CD1c-positive myeloid dendritic cell (primary cell): Measurements from ENCODE around the gene CBR1.
"Not testable (repeated sequence)": the region's sequence is repeated elsewhere in the genome, so short reads cannot be mapped to it uniquely, and the experiment has no call there.

Experiments
- DNase-seq: peaks from one replicate; pipeline ENCODE4 v3.0.0-alpha.2; 2016; ENCODE audit errors: extremely low spot score

The CBR1 gene

GRCh38 chr21:36048357-36048756, 21.5 kb upstream of the CBR1 start:
- no peak for DNase-seq

DNA sequence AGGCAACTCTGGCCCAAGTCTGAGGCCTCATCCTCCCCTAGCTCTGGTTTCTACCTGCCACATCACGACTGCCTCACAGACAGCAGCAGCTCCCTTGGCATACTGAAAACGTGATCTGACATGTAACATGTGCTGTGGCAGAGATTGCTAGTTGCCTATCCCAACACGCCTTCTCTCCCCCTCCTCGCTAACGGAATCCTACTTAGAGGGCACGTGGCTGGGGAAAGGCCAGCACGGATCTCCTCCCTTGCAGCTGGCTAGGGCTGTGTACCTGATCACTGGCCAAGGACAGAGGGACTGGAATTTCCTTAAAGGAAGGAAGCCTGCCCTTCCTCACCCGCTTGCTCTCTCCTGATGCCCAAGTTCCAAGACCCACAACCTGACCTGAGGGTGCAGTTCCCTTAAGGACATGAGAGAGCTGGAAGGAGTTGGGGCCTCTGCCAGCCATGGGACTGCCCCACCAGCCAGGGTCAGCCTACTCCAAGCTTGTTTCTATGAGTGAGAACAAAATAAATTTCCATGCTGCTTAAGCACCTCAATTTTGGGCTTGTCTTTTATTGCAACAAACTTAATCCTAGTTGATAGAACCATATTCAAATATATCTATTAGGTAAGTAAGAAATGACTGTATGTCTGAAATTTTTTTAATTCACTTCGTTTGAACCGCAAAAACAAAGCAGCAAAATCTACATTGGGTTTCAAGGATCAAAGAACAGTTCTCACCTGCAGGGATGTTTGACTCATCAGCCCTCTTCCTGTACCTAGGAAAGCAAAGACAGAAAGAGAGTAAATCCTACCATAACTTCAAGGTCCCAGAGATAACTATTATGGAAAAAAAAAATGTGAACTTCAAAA, 16.7 kb upstream of the CBR1 start:
- DNase-seq: no peak

DNA sequence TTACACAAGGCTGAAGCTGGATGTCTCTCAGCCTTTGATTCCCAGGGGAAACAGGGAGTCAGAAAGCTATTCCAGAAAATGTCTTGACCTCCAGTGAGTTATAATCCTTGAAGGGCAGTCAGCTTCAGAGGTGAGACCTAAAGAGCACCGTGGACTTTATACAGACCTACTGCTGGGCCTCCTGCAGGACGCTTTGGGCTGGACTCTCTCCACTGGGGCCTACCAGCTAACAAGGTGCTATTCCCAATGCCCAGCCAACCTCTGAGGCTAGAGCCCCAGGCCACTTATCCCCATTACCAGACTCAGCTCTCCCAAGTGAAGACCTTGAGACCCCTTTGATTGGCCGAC, 16.1 kb upstream of the CBR1 start:
- no peak for DNase-seq

DNA sequence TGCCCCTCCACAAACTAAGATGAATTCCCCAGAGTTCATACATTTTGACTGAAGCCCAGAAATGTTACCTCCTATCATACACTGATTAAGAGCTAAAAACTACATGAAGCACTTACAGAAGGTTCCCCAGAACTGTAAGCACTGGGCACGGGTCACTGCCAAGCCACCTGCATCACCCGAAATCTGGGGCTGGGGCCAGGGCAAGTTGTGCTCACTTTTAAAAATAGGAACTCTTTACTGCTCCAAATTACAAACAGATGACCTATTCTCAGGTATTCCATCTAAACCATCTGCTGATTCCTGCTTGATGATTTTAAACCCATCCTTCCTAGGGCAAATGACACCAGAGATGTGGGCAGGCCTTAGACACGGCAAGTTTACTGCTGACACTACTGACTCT, 14.3 kb upstream of the CBR1 start:
- no peak for DNase-seq

- DNase-seq: peak; percentile 55
Measured at GRCh38 chr21:36059823-36060158, 10.0 kb upstream of the CBR1 start.

DNA sequence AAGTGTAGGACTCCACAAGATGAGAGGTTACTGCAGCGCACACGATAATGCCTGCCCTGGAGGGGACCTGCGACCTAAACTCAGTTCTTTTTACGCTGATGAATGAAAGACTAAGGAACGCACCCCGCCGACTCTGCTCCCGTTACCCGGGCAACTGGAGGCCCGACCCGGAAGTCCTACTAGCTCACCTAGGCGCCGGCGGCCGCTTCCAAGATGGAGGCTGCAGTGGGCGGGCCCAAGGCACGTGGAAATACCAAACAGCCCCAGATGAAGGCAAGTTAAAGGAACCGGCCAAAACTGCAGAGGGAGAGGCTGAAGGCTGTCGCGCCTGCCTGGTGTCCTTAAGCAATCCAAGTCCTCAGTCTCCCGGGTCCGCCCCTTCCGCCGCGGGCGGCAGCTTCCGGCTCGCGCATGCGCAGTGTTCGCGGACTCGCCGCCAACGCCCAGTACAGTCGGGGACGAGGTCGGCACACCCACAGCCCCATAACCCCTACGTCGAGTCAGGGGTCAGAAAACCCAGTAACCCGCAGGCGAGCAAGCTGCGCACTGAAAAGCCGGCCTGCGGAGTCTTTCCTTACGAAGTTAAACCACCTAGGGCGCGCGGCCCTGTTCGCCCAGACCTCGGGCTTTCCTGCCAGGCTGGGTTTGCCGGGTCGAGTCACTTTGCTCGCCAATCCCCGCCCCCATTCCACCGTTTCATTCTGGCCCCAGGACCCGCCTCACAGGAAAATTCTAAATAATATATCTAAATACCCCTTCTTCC, 9.5 kb upstream of the CBR1 start, which contains the start of gene SETD4:
Gene SETD4 (minus strand): TSS at position 368 of the 763 bp plus-strand sequence. CDS start 1,638 bp downstream, outside the sequence.
- DNase-seq: peak; percentile 95

DNA sequence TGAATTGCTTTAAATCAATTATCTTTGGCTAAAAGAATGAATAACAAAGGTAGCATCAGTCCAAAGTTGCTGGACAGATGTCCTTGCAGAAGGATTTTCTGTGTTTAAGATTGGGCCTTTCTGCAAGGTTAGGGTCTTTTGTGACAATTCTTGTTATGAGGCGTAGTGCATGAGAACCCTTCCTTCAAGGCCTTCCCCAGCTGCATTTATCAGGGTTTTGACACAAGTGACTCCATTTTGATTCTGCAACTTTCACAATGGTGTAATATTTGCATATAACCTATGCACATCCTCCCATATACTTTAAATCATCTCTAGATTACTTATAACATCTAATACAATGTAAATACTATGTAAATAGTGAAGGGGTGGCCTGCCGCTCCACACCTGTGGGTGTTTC, 8.4 kb upstream of the CBR1 start:
- DNase-seq: no peak

DNA sequence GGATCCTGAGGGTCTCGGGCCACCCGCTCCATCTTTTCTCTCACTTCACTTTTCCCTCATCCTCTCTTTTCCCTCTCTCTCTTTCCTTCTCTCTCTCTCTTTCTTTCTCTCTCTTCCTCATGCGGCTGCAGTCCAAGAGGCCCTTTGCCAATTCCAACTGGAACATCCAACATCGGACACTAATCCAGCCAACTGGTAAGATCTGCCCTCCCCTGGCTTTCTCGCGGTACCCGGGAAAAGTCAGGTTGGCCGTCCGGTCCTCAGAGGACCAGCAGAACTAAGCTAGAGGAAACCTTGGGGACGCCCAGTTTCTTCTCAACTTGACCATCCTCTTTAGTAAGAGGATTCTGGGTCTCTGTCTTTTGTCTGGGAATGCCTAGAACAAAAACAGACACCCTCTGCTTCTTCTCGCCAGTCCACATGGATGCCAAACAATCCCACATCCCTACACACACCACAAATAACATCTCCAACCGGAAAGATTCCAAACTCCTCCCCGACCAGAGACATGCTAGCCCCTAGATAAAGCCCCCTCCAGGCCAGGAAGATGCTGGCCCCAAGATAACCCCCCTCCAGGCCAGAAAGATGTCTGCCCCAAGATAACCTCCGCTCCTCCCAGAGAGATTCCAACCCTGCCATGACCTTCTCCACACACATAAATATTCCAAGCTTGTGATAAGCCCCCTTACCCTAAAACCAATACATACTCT, 6.3 kb upstream of the CBR1 start:
- DNase-seq: no peak

DNA sequence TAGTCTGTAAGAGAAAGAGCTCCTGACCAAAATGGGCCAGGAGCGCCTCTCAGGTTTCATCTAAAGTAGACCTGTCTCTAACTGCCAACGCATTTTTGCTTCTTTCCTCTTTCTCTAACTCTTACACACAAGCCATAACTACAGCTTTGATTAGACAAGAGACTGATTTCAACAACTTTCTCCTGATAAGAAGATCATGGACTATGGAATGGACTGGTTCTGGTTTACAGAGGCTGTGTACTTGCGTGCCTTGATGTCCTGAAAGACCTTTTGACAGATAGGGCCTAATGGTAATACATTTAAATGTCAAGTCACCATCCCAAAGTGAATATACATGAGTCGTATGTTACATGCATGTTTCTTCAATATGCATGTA, 5.8 kb upstream of the CBR1 start:
- DNase-seq: no peak

DNA sequence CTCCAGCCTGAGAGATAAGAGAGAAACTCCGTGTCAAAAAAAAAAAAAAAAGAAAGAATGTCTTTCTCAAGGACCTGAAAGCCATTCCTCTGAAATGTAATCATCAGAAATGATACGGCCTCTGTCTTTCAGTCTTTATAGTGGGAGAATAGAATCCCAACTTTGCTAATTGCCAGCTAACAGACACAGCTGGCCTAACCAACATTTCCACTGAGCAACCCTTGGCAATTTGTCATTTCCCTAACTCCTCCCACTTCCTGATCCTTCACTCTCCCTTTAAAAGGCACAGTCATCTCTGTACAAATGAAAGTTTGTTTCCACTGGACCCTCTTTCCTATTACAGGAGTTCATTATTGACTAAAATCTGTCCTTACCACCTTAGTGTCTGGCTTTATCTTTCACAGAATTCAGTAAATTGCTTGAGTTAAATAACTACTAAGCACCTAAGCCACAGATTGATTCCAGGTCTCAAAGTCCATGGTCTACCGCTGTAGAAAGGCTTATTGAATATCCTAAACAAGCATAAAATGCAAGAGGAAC, 4.3 kb upstream of the CBR1 start:
- peak; percentile 44 for DNase-seq

- DNase-seq: no peak
Measured at GRCh38 chr21:36068748-36069398, 951 bp upstream of the CBR1 start.

- no peak for DNase-seq
Measured at GRCh38 chr21:36070999-36071398, 1.2 kb downstream of the CBR1 start.

DNA sequence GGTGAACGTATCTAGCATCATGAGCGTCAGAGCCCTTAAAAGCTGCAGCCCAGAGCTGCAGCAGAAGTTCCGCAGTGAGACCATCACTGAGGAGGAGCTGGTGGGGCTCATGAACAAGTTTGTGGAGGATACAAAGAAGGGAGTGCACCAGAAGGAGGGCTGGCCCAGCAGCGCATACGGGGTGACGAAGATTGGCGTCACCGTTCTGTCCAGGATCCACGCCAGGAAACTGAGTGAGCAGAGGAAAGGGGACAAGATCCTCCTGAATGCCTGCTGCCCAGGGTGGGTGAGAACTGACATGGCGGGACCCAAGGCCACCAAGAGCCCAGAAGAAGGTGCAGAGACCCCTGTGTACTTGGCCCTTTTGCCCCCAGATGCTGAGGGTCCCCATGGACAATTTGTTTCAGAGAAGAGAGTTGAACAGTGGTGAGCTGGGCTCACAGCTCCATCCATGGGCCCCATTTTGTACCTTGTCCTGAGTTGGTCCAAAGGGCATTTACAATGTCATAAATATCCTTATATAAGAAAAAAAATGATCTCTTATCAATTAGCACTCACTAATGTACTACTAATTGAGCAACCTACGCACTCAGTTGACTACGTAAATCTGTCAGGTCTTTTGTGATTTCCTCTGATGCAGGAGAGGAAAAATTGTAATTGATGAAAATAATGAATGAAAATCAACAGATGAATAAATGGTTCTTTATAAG, 2.8 kb downstream of the CBR1 start:
- DNase-seq: no peak

DNA sequence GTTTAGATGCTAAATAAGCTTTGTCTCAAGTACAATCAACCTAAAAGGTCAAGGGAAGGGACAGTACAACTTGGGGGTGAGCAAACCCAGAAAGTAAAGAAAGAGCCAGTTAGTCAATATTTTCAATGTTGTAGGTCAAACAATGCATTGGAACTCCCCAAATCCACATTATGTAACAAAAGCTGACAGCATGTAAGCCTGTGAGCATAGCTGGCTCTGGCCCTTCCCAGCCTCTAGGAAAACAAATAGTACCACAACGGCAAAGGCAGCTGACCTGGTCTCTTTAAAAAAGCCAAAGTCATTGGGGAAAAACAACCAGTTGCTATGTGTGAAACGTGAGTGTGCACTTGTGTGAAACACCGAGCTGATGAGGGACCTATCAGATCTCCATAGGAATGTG, 3.4 kb downstream of the CBR1 start:
- no peak for DNase-seq

DNA sequence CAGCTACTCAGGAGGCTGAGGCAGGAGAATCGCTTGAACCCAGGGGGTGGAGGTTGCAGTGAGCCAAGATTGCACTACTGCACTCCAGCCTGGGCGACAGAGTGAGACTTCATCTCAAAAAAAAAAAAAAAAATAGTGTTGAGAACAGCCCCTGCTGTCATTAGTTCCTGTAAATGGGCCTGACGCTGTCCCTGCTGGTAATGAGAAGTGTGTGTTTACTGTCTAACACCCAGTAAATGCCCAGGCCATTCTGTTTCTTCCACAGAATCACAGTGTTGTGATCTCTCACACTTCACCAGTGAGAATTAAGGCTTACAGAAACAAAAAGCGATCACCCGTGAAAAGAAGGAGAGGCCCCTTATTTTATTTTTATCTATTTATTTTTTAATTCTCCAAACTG, 4.1 kb downstream of the CBR1 start:
- DNase-seq: not testable (repeated sequence)

GRCh38 chr21:36075171-36075570, 5.3 kb downstream of the CBR1 start:
- DNase-seq: no peak

DNA sequence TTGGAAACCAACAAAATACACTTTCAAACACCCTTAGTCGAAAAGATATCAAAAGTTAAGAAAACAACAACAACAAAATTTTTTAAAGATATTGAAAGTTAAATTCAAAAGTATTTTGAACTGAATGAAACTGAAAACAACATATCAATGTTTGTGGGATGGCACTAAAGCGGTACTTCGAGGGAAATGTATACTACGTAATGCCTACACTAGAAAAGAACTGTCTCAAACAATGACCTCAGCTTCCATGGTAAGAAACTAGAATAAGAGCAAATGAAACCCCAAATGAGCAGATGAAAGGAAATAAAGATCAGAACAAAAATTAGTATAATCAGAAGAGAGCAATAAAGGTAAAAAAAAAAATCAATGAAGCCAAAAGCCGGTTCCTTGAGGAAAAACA, 6.1 kb downstream of the CBR1 start:
- DNase-seq: no peak

DNA sequence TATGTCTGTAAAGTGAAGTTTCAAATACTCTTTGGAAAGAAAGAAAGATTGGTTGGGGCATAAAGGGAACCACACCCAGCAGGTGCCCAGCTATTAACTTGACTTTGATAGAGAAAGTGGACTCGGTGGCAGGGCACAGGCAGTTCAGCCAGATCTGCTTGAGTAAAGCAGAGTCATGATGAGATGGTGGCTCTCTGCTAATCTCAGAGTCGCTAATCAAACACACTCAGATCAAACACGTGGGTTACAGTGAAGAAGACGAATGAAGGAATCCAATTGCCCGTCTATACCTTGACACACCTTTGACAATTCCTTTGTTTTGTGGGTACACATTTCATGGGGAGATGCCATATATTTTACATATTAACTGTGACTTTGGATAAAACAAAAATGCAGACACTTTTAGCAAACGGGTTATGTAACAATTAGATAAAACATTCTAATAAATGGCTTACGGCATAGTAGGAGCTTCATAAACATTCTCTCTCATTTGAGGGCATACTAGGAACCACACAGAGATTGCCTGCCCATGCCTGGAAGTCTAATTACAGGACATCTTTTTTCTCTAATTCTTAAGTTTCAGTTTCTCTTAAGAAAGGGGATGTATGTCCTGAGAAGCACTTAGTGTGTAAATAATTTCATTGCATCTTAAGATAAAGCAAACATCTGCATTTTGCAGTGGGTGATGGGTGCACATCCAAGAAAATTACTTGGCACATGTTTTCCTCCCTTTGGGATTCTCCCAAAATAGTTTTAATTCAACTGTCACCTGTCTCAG, 7.2 kb downstream of the CBR1 start:
- DNase-seq: peak; percentile 20

DNA sequence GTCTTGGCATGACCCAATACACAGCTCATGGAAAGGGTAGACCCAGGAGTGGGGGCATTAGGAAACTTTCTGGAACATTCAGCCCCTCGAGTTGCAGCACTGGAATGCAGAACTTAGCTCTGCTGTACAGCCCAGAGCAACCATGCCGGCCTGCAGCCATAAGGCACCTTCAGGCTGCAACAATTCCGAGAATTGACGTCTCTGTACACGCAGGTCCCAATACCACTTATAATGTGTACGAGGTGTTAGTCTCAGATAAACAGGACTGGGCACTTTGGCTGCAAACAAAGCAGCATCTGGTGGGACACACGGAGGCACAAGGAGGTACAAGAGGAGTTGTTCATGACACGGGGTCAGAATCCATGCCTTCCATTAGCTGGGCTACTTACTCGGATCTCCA, 7.9 kb downstream of the CBR1 start:
- DNase-seq: no peak

DNA sequence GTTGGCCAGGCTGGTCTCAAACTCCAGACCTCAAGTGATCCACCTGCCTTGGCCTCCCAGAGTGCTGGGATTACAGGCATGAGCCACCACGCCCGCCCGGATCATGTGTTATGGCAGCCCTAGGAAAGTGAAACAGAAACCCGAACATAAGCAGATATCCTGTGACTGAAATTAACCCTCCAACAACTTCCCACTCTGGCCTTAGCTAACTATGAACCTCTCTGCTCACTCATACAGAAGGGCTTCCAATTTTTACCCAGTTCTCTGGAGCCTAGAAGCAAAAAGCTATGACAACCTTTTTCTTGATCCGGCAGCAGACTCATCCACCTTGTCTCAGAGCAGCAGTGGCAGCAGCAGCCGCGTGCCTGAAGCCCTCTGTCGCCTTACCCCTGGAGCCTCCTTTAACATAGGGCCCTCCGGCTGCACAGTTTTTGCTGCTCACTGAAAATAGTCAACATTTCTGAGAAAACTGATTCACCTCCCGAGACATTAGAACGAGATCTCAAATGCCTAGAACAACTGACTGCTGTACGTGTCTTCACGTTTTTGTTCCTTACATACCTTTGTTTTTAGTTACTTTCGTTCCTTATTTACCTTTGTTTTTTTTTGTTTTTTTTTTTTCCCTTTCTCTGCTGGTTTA, 9.3 kb downstream of the CBR1 start:
- DNase-seq: peak; percentile 39
